Tibial nerve (tissue), 4 donors: ENCODE data around the gene DPH2. TPM values are rescaled to one million over a fixed set of nuclear protein-coding genes. Genes with fewer than 3 reads are reported as not detected.

Experiments
- DNase-seq, 2 donors: peaks; one replicate each; pipeline ENCODE4 v3.0.0-alpha.2; 2019; ENCODE audit warnings: low spot score in 2 of 2
- H3K27ac ChIP-seq, 4 donors: fragments of 200-600 bp; sonication (generic) in 3 of 4; one replicate each; pipeline ENCODE4 v1.5.1; 2017 to 2019; ENCODE audit warnings: mild to moderate bottlenecking in 1 of 4
- H3K27me3 ChIP-seq, 2 donors: fragments of 200-600 bp; sonication (generic) in 1 of 2; one replicate each; pipeline versions ENCODE4 v1.5.1 to v1.6.0; 2017 to 2019
- H3K36me3 ChIP-seq, 3 donors: fragments of 200-600 bp; sonication (generic); one replicate each; pipeline ENCODE4 v1.5.1; 2018 to 2019
- H3K4me1 ChIP-seq, 4 donors: fragments of 200-600 bp; sonication (generic) in 3 of 4; one replicate each; pipeline ENCODE4 v1.5.1; 2017 to 2019
- H3K4me3 ChIP-seq, 4 donors: fragments of 200-600 bp; sonication (generic) in 3 of 4; one replicate each; pipeline ENCODE4 v1.5.1; 2017 to 2019; ENCODE audit warnings: mild to moderate bottlenecking in 1 of 4, moderate library complexity in 1 of 4
- H3K9me3 ChIP-seq, 4 donors: fragments of 200-600 bp; sonication (generic) in 3 of 4; one replicate each; pipeline ENCODE4 v1.5.1; 2017 to 2019
- EP300 ChIP-seq, 2 donors: sonication (generic); formaldehyde crosslinking; IDR thresholded peaks; one replicate each; pipeline ENCODE4 v1.6.1; 2017; ENCODE audit warnings: antibody characterized with exemption in 2 of 2, mild to moderate bottlenecking in 1 of 2
- POLR2A ChIP-seq, 2 donors: fragments of 450-650 bp; IDR thresholded peaks; one replicate each; pipeline ENCODE4 v1.6.1; 2017; ENCODE audit warnings: antibody characterized with exemption in 2 of 2, mild to moderate bottlenecking in 2 of 2, moderate library complexity in 2 of 2
- WGBS, 2 donors: methylation state at CpG; one replicate each; pipeline ENCODE4 v1.1.5; 2018; 5-methylcytosine and 5-hydroxymethylcytosine counted together
- total RNA-seq, 4 donors: library from RNA; depleted of rRNA; stranded (reverse); fragments of >200 nt; gene quantifications; one replicate each; pipeline ENCODE4 v1.1.0, GENCODE V29; 2016
- TF ChIP-seq, protein P1 (sequence below), 5 experiments: fragments of 200-600 bp in 3 of 5; fragments of 450-650 bp in 2 of 5; sonication (generic) in 3 of 5; IDR thresholded peaks; one replicate each; pipeline ENCODE4 v1.5.1; 2016 to 2019; ENCODE audit warnings: antibody characterized with exemption in 5 of 5, mild to moderate bottlenecking in 3 of 5, moderate library complexity in 2 of 5

DPH2 gene
- total RNA-seq, 4 donors from 2014 or later: 25.7 to 41.7 (median 31.9) TPM

DNA sequence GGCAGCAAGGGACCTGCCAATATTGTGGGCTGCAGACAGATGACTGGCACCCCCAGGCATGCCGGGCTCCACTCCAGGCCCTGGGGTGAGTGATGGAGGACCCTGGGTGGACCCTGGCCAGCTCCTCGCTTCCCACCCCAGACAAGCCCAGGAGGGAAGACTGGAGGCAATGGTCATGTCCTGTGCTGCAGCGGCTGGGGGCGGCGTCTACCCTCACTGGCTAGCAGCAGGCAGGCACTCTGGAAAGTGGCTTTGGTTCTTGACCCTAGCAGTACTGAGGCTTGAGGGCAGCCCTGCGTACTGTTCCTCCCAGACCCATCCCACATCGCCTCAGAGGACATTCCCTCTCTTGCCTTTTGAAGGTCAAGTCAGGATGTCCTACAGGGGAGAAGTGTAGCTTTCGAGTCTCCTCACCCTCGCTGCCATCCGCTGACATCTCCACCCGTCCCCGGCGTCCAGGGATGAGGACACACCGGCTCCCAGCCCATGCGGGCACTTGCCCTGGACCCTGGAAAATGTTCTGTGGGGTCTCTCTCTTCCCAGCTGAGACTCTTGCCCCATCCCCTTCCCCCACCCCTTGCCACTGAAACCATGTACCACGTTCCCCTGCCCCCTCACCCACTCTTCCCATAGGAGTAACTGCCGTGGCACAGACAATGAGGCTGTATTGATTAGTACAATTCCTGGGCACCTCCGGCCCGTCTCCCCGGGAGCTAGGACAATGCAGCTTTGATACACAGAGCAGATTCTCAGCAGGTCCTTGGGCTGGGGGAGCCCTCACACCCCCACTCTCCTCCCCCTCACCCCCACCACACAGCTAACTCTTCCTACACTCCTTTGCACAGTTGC, 46.5 kb downstream of the DPH2 start:
- WGBS, 2 donors: 60 to 64% methylated on average over 18 of the region's 20 CpGs
- no peaks in the 10 kb centered on the region for H3K27me3 ChIP-seq
- DNase-seq: no peak
- TF ChIP-seq, protein P1, sequence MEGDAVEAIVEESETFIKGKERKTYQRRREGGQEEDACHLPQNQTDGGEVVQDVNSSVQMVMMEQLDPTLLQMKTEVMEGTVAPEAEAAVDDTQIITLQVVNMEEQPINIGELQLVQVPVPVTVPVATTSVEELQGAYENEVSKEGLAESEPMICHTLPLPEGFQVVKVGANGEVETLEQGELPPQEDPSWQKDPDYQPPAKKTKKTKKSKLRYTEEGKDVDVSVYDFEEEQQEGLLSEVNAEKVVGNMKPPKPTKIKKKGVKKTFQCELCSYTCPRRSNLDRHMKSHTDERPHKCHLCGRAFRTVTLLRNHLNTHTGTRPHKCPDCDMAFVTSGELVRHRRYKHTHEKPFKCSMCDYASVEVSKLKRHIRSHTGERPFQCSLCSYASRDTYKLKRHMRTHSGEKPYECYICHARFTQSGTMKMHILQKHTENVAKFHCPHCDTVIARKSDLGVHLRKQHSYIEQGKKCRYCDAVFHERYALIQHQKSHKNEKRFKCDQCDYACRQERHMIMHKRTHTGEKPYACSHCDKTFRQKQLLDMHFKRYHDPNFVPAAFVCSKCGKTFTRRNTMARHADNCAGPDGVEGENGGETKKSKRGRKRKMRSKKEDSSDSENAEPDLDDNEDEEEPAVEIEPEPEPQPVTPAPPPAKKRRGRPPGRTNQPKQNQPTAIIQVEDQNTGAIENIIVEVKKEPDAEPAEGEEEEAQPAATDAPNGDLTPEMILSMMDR (IDR thresholded peaks at IDR 0.05): no peak
- no peak for TF ChIP-seq EP300 (IDR thresholded peaks at IDR 0.05)
- TF ChIP-seq POLR2A (IDR thresholded peaks at IDR 0.05): no peak
- peaks cover 0 to 3% (median 0%) of the 10 kb centered on the region in 3 donors for H3K36me3 ChIP-seq
- H3K9me3 ChIP-seq: no peaks in the 10 kb centered on the region
- H3K4me3 ChIP-seq: no peak overlapping the region
- no peak overlapping the region for H3K27ac ChIP-seq
- H3K4me1 ChIP-seq: peaks cover 0 to 59% (median 28%) of the 10 kb centered on the region in 4 donors

DNA sequence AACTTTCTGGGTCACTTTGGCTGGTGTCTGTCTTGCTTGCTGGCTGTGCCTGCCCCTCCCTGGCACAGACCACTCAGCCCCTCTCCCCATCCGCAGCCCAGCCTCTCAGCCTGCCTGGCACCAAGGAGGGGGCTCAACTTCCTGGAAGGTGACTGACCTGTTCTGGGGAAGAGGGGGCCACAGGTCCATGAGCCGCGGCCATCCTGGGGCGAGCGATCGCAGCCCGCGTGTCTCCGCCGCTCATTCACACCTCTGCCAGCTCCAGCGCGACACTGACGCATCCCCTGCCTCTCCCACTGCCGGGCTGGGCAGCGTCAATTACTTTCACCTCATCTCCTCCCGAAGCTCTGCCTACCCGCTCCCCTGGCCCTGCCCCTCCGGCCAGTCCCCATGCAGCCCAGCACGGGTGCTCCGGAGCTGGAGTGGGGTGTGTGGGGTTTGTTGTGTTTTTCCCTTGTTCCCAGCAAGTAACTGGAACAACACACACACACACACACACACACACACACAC, 47.1 kb downstream of the DPH2 start:
- 76 to 81% methylated on average over 15 to 20 of the region's 20 CpGs for WGBS, 2 donors
- Histone ChIP-seq H3K4me3 (no peak overlapping the region), H3K27ac (no peak overlapping the region), H3K9me3 (no peaks in the 10 kb centered on the region), H3K36me3 (peaks cover 0 to 5% (median 0%) of the 10 kb centered on the region in 3 donors), H3K27me3 (no peaks in the 10 kb centered on the region), H3K4me1 (peaks cover 0 to 52% (median 25%) of the 10 kb centered on the region in 4 donors)
- TF ChIP-seq, protein P1 (IDR thresholded peaks at IDR 0.05): no peak
- TF ChIP-seq EP300 (IDR thresholded peaks at IDR 0.05) (no peak), POLR2A (IDR thresholded peaks at IDR 0.05) (no peak)
- DNase-seq: no peak

DNA sequence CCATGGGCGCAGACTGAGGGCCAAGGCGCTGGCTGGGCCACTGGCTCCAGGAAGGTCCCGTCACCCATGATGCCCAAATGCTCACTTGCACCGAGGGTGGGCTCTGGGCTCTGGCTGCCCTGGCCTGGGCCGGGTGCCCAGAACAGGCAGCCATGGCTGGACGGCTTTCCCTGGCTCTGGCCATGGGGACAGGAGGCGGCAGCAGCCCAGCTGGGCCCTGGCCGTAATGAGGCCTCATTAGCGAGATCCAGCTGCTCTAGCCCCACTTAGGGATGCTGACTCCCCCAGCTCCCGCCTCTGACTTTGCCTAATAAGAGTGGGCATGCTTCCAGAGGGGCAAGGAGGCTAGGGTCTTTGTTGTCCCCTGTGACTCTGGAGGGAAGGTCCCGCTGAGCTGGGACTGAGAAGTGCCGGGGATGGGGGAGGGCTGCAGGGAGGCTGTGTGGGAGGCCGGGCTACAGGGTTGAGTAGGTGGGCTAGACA, 49.7 kb downstream of the DPH2 start:
- Histone ChIP-seq H3K9me3 (no peaks in the 10 kb centered on the region), H3K27me3 (no peaks in the 10 kb centered on the region), H3K4me1 (peaks cover 0 to 27% (median 13%) of the 10 kb centered on the region in 4 donors), H3K36me3 (peaks cover 0 to 18% (median 0%) of the 10 kb centered on the region in 3 donors), H3K27ac (no peak overlapping the region), H3K4me3 (no peak overlapping the region)
- DNase-seq: no peak
- TF ChIP-seq EP300 (IDR thresholded peaks at IDR 0.05): no peak
- TF ChIP-seq POLR2A (IDR thresholded peaks at IDR 0.05): no peak
- TF ChIP-seq, protein P1 (IDR thresholded peaks at IDR 0.05): no peak
- 50% methylated on average over 11 to 13 of the region's 13 CpGs for WGBS, 2 donors

DNA sequence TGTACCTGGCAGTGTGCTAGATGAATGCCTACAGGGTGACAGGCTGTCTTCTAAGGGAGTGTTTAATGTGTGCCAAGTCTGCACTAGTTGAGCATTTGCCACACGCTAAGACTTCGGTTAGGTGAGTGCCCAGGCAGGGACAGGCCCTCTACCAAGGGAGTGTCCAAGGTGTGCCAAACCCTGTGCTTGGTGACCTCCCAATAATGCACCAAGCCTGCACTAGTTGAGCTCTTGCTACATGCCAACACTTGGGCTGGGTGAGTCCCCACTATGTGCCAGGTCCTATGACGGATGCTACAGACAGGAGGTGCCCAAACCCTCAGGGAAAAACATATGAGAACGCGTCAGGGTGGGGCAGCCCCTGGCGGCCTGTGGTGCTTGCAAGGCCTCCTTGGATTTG, 50.7 kb downstream of the DPH2 start:
- Histone ChIP-seq H3K9me3 (no peaks in the 10 kb centered on the region), H3K36me3 (peaks cover 0 to 18% (median 0%) of the 10 kb centered on the region in 3 donors), H3K4me3 (no peak overlapping the region), H3K27me3 (no peaks in the 10 kb centered on the region), H3K4me1 (peaks cover 0 to 17% (median 5%) of the 10 kb centered on the region in 4 donors), H3K27ac (no peak overlapping the region)
- no peak for DNase-seq
- TF ChIP-seq EP300 (IDR thresholded peaks at IDR 0.05) (no peak), POLR2A (IDR thresholded peaks at IDR 0.05) (no peak)
- TF ChIP-seq, protein P1 (IDR thresholded peaks at IDR 0.05): no peak
- 83 to 95% methylated on average over 4 to 6 of the region's 6 CpGs for WGBS, 2 donors

DNA sequence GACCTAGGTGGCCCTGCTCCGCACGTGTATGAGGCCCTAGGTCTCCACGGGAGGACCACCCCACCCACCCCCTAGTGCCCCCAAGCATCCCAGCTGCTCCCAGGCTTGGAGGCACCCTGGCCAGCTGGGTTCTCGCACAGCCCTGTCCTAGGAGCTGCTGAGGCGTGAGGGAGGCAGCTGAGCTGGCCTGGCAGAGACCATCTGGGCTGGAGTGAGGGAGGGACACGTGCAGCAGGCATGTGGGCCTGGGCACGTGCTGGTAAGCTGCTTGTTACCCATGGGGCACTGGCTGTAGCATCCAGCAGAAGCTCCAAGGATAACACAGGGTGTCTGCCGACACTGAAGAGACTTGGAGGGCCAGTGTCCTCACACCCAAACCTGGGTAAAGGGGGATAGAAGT, 51.3 kb downstream of the DPH2 start:
- Histone ChIP-seq H3K27me3 (no peaks in the 10 kb centered on the region), H3K36me3 (peaks cover 0 to 18% (median 0%) of the 10 kb centered on the region in 3 donors), H3K4me1 (peaks cover 0 to 10% (median 1%) of the 10 kb centered on the region in 4 donors), H3K9me3 (no peaks in the 10 kb centered on the region), H3K27ac (no peak overlapping the region), H3K4me3 (no peak overlapping the region)
- DNase-seq: no peak
- 70 to 74% methylated on average over 5 to 6 of the region's 8 CpGs for WGBS, 2 donors
- no peak for TF ChIP-seq EP300 (IDR thresholded peaks at IDR 0.05)
- TF ChIP-seq, protein P1 (IDR thresholded peaks at IDR 0.05): no peak
- no peak for TF ChIP-seq POLR2A (IDR thresholded peaks at IDR 0.05)
